GM15510 (cell line): ENCODE results near the gene PTMS.

ENCODE experiments used
- POLR2A ChIP-seq: IDR thresholded peaks from 3 replicates; pipeline ENCODE4 v1.6.1; 2011; ENCODE audit warnings: borderline replicate concordance; ENCODE audit not compliant: insufficient read length; ENCODE audit errors: extremely low read depth

The PTMS gene

GRCh38 chr12:6765634-6766581, at the start of gene PTMS:
TSS of gene PTMS (plus strand) at chr12:6766363. CDS start at chr12:6766706, 343 bp downstream.
- TF ChIP-seq POLR2A = peak; percentile 71

DNA sequence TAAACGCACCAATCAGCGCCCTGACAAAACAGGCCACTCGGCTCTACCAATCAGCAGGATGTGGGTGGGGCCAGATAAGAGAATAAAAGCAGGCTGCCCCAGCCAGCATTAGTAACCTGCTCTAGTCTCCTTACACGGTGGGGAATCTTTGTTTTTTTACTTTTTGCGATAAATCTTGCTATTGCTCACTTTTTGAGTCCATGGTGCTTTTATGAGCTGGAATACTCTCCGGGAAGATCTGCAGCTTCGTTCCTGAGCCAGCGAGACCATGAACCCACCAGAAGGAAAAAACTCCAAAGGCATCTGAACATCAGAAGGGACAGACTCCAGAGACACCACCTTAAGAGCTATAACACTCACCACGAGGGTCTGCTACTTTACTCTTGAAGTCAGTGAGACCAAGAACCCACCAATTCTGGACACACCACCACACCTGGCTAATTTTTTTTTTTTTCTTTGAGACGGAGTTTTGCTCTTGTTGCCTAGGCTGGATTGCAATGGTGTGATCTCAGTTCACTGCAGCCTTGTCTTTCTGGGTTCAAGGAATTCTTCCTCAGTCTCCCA, 49.2 kb upstream of the PTMS start:
- TF ChIP-seq POLR2A = no peak

- no peak for TF ChIP-seq POLR2A
Measured at GRCh38 chr12:6722863-6723262, 43.3 kb upstream of the PTMS start.

- TF ChIP-seq POLR2A = peak; percentile 78
Measured at GRCh38 chr12:6723607-6724408, 42.4 kb upstream of the PTMS start, which contains the start of gene COPS7A. TSS of gene COPS7A (plus strand) at chr12:6724046. CDS start at chr12:6724657, 611 bp downstream.

GRCh38 chr12:6724409-6724797, 41.8 kb upstream of the PTMS start:
- no peak for TF ChIP-seq POLR2A

DNA sequence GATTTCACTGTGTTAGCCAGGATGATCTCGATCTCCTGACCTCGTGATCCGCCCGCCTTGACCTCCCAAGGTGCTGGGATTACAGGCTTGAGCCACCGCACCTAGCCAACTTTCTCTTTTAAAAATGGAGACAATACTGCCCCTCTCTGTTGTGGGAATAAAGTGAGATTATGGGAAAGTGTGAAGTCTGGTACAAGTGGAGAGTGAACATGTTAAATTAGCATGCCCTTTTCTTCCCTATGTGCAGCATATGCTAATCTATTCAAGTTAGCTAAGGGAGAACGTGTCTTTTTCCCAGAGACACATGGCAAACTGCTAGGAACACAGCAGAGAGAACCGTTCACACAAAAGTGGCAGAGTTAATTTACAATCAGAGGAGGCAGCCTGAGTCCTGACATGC, 40.8 kb upstream of the PTMS start:
- no peak for TF ChIP-seq POLR2A

GRCh38 chr12:6729186-6729585, 37.0 kb upstream of the PTMS start:
- TF ChIP-seq POLR2A = no peak

DNA sequence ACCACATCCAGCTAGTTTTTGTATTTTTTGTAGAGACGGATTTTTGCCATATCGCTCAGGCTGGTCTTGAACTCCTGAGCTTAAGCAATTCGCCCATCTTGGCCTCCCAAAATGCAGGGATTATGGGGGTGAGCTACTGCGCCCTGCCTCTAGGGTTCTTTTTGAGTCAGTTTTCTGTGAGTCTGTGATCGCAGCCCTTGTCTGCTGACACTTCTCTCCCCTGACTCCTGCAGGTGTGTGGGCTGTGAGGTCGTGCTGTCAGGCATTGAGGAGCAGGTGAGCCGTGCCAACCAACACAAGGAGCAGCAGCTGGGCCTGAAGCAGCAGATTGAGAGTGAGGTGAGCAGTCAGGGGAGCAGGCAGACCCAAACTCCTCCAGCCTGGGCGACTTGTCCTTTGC, 36.0 kb upstream of the PTMS start:
- no peak for TF ChIP-seq POLR2A

DNA sequence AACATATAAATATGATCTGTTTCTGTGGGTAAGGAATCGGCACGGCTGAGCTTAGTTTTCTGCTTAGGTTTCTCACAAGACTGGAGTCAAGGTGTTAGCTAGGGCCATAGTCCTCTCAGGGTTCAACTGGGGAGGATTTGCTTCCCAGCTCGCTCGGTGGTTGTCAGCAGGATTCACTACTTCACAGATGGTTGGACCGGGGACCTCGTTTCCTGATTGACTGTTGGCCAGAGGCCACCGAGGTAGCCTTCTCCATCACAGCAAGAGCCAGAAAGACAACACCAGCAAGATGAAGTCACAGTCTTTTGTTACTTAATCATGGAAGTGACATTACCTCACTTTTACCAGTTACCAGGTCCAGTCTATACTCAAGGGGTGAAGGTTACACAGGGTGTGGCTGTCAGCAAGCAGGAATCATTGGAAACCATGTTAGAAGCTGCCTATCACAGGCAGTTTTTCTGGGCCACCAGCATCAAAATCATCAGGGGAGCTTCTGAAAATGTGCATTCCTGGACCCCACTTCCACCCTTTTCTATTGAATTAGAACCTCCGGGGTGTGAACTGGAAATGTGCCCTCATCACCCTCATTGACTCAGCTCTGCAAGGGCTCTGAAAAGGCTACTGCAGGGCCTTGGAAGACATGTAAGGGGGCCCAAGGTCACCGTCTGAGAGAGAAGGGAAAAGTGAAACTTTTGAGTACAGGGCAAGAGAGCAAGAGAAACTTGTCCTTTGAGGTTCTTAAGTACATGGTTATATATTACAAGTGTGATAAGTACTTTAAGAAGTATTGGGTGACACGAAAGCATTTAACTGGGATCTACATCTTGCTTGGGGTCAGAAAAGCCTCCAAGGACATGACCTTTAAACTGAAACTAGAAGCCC, 31.4 kb upstream of the PTMS start:
- no peak for TF ChIP-seq POLR2A

- TF ChIP-seq POLR2A = no peak
Measured at GRCh38 chr12:6735448-6736191, 30.5 kb upstream of the PTMS start.

- no peak for TF ChIP-seq POLR2A
Measured at GRCh38 chr12:6736754-6737153, 29.4 kb upstream of the PTMS start.

GRCh38 chr12:6742834-6743233, 23.3 kb upstream of the PTMS start:
- no peak for TF ChIP-seq POLR2A

DNA sequence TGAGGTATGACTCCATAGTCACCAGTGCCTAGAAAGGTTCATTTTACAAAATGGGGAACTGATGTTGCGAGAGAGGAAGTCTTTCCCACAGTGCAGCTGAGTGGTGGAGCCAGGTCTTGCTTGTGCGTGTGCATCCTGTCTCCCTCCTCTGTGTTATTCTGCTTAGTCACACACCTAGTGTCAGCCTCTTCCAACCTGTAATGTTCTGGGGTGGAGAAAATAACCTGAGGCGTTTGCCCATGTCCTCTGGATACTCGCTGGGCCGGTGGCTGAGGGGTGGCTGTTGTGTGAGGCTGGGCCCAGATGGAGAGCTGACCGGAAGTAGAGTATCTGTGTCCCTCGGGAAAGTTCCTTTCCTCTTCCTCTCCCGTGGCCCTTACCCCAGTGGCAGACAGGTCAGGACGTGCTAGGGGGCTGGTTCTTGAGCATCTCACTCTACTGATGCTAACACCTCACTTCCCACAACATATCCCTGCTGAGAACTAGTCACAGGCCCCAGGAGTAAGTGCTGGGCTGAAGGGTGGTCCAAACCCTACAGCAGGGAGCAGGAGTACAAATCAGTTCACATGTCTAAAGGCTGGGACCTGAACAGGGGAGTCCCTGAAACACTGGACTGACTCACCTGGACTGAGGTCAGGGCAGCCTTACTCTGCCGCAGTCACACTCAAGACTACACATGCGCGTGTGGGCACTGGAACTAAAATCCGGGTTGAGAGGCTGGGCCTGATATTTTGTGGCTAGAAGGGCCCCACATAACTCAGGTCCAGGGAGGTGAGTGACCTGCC, 20.2 kb upstream of the PTMS start:
- no peak for TF ChIP-seq POLR2A
